ENCODE measurements around the gene NCOR2.

The NCOR2 gene

DNA sequence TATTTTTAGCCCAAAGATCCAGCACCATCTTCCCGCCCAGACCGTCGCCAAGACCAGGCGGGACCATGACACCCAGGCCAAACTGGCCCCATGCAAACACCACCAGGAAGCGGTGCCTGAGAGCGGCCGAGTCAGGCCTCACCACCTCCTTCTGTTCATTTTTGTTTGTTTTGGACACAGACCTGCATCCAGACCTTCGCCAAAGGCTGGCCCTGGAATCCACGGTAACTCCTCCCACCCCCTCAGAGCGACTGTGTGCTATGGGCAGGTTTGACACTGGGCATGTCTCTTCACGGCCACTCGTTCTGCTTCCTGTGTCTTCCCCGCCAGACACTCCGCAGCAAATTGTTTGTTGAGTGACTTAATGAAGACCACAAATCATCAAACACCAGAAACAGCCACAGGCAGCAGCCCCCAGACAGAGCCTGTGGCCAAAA lies 47.1 kb downstream of the NCOR2 start:
- no peak for DNase-seq

DNA sequence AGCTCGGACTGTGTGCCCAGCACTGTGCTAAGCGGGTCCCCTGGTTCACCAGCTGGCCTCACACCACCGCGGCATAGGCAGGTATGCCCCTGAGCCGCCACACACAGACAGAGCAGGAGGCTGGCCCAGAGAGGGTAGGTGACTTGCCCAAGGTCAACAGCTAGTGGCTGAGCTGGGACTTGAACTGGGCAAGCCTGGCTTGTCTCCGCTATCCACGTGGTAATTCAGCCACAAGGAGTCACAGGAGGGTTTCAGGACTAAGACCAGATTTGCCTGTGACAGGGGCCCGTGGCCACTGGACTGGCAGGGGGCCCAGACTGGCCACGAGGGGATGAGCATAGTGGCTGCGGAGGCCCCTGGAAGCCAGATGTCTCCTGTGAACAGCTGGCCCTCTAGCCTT lies 47.7 kb downstream of the NCOR2 start:
- no peak for DNase-seq

DNA sequence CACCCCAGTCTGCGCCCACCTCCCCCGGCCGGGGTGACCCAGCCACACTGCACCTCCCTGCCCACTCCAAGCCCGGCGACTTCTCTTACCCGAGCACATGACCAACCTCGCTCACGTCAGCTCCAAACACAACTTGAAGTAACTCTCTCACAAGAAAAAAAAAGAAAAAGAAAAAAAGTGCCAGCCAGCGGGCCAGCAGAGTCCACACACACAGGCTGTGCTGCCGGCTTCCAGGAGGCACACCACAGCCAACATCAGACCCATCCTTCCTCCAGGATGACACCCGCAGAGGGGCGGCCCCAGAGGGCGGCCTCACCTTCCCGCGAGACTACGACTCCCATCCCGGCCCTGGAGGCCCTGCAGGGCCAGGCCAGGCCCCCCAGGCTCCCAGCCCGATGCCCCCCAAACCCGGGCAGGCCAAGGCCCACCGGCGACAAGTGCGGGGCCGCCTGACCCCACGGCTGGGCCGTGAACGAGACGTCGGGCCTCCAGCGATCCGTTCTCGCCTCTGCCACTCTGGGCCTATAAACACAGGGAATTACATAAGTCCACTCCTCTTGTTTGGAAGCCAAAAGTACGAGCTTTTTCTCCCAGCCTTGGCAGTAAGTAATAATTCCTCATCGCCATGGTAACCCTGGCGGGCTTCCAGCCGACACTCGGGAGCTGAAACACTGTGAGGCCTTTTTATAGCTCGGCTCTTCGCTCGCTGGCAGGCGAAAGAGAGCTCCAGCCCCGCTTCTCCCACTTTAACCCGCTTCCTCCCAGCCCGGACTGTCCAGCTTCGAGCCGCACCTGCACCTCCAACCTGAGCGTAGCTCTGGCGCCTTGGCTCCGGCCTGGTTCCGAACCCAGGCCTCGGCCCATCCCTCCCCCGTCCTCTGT lies 49.1 kb downstream of the NCOR2 start:
- no peak for DNase-seq

Data from activated effector memory CD4-positive, alpha-beta T cell treated with Interleukin-2 at 50 U/mL for 16 hours (primary cell).